ENCODE results near the gene SLC18B1. TPM values are rescaled to one million over a fixed set of nuclear protein-coding genes. Genes with fewer than 3 reads are reported as not detected.

The SLC18B1 gene
- total RNA-seq, 1 experiment from 2014 or later, result 13.8 TPM

DNA sequence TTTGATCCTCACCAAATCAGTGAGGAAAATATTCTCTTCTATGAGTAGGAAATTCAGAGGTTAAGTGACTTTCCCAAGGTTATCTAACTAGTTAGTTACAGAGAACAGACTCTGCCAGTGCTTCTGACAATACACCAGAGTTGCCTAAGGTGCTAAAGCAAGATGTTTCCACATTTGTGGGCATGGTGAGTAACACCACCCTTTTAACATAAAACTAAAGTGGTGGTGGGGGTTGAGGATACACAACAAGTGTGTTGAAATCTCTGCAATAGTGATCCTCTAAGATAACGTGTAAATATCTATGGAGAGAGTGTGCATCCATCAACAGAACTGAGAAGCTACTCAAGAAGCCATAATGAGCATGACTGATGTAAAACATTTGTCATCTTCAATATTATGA is 52.4 kb downstream of the SLC18B1 start:
- DNase-seq (ENCODE audit: low read depth), result no peak

GRCh38 chr6:132742495-132742894 is 55.9 kb downstream of the SLC18B1 start:
- no peak for DNase-seq (ENCODE audit: low read depth)

GRCh38 chr6:132741281-132741680 is 57.2 kb downstream of the SLC18B1 start:
- no peak for DNase-seq (ENCODE audit: low read depth)

GRCh38 chr6:132736239-132736638 is 62.2 kb downstream of the SLC18B1 start:
- DNase-seq (ENCODE audit: low read depth), result no peak

DNA sequence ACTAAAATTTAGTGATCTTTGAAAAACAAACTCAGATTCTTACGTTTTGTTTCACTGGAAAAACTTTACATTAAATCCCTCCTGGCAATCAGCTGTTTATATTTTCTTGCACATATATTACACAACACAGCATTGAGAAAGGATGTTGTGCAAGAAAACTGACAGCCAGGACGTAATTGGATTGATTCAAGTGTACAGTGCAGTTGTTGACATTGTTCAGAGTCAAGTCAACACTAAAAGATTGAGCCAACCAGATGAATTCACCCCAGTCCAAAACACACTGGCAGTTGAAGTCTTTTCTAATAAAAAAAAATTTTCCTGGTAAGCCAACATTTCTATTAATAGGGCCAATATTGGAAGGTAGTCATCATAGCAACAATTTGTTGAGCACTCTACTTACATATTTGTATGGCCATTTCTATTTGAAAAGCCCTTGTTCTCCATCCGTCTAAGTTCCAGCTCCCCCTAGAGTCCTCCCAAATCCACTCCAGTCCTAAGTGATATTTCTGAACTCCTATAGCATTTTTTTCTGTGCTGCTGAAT is 63.7 kb downstream of the SLC18B1 start:
- DNase-seq (ENCODE audit: low read depth), result peak; percentile 18

GRCh38 chr6:132733814-132734213 is 64.6 kb downstream of the SLC18B1 start:
- DNase-seq (ENCODE audit: low read depth), result no peak

- DNase-seq (ENCODE audit: low read depth), result peak; percentile 39
These were observed 65.2 kb downstream of the SLC18B1 start for GRCh38 chr6:132733283-132733682.

GRCh38 chr6:132731086-132731485 is 67.4 kb downstream of the SLC18B1 start:
- peak; percentile 11 for DNase-seq (ENCODE audit: low read depth)

GRCh38 chr6:132730560-132730959 is 67.9 kb downstream of the SLC18B1 start:
- peak; percentile 85 for DNase-seq (ENCODE audit: low read depth)

GRCh38 chr6:132728616-132729015 is 69.8 kb downstream of the SLC18B1 start:
- DNase-seq (ENCODE audit: low read depth), result peak; percentile 15

- DNase-seq (ENCODE audit: low read depth), result no peak
These were observed 71.8 kb downstream of the SLC18B1 start for GRCh38 chr6:132726608-132726975.

GRCh38 chr6:132725947-132726607 is 72.4 kb downstream of the SLC18B1 start:
- no peak for DNase-seq (ENCODE audit: low read depth)

GRCh38 chr6:132725471-132725870 is 73.0 kb downstream of the SLC18B1 start:
- no peak for DNase-seq (ENCODE audit: low read depth)

DNA sequence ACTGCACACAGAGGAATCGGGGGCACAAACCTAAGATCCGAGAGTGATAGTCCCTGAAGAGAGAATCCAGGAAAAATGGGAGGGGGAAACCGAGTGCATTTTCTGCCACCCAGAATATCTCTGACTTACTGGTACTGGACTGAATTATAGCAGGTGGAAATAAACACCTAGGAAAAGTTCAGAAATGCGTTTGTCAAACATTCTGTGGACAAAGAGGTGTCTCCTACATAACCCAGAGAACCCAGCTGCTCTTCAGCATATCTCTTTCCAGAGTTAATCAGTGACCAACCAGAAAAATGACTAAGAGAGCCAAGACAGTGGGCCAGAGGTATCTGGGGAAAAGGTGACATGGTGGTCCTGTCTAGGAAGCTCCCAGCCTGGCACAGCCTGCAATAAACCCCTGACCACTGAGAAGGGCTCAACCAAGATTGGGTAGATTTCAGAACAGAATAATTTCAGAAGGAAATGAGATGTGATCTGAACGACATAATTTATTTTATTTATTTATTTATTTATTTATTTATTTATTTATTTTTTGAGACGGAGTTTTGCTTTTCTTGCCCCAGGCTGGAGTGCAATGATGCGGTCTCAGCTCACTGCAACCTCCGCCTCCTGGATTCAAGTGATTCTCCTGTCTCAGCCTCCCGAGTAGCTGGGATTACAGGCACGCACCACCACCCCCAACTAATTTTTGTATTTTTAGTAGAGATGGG is 78.5 kb downstream of the SLC18B1 start:
- no peak for DNase-seq (ENCODE audit: low read depth)

Other genes starting within 250 kb of the SLC18B1 start
- not detected in 2 replicates for gene TAAR8, start 246.0 kb downstream of the SLC18B1 start, total RNA-seq (2014; rRNA removed; shearing (Covaris generic))
- not detected in 2 replicates for gene TAAR6, start 228.3 kb downstream of the SLC18B1 start, total RNA-seq (2014; rRNA removed; shearing (Covaris generic))
- not detected in 2 replicates for gene TAAR5, start 208.9 kb downstream of the SLC18B1 start, total RNA-seq (2014; rRNA removed; shearing (Covaris generic))
- gene TAAR2, start 174.4 kb downstream of the SLC18B1 start, total RNA-seq (2014; rRNA removed; shearing (Covaris generic)), result not detected in 2 replicates
- not detected in 2 replicates for gene TAAR1, start 139.5 kb downstream of the SLC18B1 start, total RNA-seq (2014; rRNA removed; shearing (Covaris generic))
- 0.20 TPM in 1 of 2 replicates, not detected in the other for gene VNN1, start 84.6 kb downstream of the SLC18B1 start, total RNA-seq (2014; rRNA removed; shearing (Covaris generic))
- 0.32 and 1.9 TPM in 2 replicates for gene VNN2, start 40.7 kb downstream of the SLC18B1 start, total RNA-seq (2014; rRNA removed; shearing (Covaris generic))
- 1,221 and 1,446 TPM in 2 replicates for gene RPS12, start 15.9 kb upstream of the SLC18B1 start, total RNA-seq (2014; rRNA removed; shearing (Covaris generic))

Data from M059J (cell line).